ENCODE results near the gene RNF150.
"Not testable (repeated sequence)": the region's sequence is repeated elsewhere in the genome, so short reads cannot be mapped to it uniquely, and the experiment has no call there.

RNF150 gene

DNA sequence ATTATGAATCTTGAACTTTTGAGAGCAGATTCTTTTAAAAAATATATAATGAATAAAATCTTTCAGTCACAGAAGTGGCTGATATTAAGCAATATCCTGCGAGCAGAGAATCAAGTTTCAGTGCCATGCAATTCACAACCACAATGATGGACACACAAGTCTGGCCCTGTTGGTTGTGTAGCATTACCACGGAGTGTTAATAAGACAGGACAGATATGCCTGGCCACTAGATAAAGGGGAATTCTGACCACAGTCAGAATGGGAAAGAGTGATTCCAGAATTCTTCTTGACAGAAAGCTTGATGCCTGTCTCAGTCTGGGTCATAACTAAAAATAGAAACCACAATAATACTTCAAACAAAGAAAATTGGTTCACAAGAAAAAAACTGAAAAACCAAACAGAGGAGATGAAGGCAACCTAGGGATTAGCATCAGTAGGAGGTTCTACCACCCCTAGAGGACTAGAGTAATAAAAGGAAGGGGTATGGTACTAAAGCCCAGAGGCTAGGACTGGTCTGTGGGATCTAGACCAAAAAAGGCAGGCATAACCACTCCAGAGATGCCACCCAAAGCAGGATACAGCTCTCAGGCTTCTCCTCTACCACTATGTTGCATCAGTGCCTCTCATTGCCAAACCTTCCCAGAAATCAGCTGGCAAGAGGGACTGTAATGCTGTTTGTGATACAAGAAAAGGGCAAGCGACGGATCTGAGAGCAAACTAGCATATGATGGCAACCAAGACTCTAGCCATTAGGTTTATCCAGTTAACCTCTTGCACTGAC, 59.0 kb downstream of the RNF150 start:
- no peak for DNase-seq

DNA sequence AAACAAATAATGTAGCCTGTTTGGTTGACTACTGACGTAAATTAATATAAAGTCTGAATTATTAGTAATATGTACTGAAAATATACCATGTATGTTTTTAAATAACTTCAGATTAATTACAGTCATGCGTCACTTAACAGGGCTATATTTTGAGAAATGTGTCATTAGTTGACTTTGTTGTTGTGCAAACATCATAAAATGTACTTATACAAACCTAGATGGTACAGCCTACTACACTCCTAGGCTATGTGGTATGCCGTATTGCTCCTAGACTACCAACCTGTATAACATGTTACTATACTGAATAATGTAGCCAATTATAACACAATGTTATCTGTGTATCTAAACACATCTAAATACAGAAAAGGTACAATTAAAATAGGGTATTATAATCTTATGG, 66.6 kb downstream of the RNF150 start:
- DNase-seq = no peak

DNA sequence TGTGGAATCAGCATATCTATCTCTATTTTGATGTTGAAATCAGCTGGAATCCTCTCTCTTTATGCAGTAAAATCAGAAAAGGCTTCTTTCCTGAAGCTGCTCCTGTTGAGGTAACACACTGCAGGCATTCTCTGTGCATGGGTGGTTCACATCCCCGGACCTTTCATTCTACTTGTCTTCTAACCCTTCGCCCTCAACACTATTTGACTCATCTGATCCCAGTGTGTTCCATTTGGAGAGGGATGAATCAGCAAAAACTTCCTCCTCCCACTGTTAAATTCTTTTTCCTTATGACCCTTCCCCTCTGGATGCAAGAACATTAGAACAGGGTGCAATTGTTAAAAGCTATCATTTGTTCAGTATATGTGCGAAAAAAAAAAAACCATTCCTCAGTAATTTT, 67.4 kb downstream of the RNF150 start:
- DNase-seq = no peak

DNA sequence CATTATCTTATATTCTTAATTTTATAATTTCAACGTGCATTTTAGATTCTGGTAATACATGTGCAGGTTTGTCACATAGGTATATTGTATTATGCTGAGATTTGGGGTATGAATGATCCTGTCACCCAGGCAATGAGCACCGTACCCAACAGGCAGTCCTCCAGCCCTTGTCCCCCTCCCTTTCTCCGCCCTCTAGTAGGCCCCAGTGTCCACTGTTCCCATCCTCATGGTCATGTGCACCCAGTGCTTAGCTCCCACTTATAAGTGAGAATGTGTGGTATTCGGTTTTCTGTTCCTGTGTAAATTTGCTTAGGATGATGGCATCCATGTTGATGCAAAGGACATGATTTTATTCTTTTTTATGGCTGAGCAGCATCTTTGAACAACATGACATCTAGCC, 70.6 kb downstream of the RNF150 start:
- DNase-seq = no peak

DNA sequence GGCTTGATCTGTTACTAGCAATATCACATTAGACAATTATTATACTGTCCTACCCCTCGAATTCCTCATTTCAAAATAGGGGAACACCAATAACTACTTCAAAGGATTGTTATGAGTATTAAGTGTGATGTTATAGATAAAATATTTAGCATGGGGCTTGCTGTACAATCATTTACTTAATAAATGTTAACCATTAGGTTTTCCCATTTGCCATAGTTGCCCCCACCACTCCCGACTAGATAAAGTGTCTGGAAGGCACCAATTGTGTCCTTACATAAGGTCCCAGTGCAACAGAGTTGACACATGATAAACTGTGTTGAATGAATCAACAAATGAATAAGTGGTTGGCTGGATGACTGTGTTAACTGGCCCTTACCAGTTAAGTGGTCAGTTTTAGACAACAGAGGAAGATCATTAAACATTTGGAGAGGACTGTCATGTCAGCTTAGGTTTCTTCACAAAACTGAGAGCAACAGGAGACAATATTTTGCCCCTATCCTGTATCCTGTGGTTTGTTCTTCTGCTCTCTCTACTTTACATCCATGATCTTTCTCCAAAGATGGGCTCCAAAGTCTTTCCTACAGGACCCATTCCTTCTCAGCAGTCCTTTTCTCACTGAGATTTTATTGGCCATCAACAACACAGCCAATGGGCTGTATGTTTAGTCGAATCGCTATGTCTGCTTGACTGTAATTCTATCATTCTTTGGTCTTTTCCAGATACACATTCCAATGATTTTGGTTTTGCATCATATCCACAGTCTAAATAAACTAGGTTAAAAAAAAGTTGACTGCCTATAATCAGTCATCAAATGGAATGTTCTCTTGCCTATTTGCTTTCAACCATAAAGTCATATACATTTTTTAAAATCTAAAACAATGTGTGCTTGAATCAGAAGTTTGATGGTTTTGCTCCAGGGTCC, 74.4 kb downstream of the RNF150 start:
- DNase-seq = no peak

DNA sequence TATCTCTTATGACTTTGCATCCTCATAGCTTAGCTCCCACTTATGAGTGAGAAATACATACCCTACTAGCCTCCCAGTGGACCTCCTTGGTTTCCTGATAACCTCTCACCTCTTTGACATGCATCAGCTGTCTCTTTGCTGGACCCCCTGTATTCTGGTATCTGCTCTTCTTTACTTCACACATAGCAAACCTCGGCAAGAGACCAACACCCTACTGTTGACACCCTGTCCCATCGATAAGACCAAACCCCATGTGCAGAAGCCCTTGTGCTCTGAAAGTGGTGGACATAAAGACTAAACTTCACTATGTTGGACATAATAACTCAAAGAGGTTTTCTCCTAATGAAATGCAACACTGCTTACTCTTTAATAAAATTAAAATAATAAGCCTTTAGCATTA, 75.7 kb downstream of the RNF150 start:
- DNase-seq = no peak

DNA sequence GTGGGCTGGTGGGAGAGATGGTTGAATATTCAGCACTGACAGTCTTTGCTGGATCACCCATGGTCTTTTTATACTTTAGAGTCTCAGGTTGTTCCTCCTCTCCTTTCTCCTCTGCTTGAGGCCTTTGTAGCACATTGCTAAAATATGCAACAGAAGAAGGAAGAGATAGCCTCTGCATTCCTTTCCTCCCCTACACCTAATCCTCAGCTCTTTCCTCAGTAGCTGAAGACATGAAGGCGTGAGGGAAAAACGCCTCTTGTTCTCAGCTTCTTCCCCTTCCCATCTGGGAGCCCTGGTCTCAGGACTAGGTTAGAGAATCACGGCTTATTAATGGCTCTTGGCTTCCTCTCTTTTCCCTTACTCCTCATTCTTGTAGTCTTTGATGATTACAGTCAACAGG, 76.8 kb downstream of the RNF150 start:
- DNase-seq = no peak

DNA sequence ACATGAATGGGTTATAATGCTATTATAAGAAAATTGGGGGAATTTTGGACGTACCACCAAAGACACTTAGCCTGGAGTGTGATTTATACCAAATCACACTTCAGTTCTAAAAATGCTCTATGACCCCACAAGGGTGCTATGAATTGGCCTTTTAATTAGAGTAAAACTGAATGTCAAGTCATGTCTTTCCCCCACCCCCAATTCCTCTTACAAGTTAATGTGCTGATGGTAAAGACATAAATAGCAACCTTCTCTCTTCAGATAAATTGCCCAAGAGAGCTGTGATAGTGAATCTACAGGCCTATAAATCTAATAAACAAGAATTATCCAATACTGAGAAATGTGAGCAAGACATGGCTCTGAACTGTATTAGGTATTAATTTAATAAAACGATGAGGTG, 78.8 kb downstream of the RNF150 start:
- DNase-seq = no peak

DNA sequence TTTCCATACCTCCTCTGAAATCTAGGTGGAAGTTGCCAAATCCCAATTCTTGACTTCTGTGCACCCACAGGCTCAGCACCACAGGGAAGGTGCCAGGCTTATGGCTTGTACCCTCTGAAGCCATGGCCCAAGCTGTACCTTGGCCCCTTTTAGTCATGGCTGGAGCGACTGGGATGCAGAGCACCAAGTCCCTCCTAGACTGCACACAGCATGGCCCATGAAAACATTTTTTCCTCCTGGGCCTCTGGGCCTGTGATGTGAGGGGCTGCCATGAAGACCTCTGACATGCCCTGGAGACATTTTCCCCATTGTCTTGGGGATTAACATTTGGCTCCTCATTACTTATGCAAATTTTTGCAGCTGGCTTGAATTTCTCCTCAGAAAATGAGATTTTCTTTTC, 82.3 kb downstream of the RNF150 start:
- DNase-seq = not testable (repeated sequence)

DNA sequence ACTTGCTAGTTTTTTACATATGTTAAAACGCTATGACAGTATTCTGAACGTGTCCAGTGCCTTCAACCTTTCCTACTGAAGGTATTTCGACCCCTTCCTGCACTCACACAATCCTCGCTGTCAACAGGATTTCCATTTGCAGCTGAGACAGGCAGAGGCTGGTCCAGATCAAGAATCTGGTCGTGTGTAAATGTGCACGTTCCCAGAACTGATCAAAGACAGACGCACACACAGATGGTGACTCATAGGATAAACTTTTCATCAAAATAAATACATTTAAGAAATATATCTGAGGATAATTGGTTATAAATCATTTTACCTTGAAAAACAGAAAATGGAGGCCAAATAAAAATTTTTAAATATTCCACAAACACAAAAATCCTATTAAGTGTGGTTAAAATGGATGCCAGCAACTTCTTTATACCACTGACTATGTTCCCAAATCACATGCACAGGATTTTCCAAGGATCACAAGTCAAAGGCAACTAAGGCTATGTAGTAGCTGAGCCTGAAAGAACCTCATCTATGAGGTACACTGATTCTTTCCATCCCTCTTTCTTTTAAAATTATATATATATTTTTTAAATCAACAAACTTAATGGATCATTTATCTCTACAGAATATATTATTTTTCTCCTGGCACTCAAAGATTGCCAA, 85.9 kb downstream of the RNF150 start:
- no peak for DNase-seq

DNA sequence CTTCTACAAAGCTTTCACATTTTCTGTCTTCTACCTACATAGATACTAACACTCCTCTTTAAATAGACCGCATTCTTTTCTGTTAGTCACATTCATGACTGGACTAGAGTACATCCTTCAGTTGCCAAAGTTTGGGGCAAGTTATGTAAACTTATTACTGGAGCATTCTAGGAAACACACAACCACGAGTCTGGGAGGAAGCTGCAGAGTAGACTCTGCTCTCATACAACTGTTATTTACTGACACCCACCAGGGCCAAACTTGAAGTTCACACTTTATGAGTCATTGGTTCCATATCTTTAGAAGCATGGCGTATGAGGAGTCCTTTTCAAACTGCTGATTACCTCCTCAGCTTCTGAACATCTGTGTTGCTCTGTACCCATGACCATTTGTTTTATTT, 87.0 kb downstream of the RNF150 start:
- no peak for DNase-seq

DNA sequence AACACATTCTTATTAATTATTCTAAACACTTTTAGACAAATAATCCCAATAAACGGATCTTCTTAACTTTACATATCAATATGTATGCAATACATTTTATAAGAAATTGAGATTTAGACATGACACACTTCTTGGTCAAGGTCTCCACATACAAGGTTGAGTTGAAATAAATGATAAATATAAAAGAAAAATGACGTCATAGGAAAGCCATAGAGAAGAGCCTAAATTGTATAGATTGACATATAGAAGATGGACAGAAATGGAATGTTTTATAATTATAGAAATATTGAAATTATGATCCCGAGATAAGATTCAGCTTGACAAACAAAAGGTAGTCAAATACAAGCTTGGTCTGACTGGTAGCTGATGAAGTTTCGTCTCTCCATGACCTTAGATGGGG, 87.4 kb downstream of the RNF150 start:
- no peak for DNase-seq

DNA sequence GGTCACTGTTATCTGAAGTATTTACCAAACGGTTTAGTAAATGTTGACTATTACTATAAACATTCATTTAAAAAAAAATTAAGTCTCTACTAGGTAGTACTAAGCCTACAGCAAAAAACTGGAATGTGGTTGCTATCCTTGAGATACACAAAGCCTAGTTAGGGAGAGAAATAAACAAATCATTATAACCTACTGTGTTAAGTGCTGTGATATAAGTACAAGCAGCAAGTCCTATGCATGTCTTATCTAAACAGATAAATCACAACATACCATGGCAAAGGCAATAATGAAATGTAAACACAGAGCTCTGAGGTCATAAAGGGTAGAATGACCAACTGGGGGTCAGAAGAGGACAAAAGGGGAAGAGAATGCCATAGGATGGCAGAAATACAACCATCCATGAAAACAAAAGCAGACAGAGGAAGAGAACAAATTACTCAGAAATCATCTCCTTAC, 92.2 kb downstream of the RNF150 start:
- no peak for DNase-seq

DNA sequence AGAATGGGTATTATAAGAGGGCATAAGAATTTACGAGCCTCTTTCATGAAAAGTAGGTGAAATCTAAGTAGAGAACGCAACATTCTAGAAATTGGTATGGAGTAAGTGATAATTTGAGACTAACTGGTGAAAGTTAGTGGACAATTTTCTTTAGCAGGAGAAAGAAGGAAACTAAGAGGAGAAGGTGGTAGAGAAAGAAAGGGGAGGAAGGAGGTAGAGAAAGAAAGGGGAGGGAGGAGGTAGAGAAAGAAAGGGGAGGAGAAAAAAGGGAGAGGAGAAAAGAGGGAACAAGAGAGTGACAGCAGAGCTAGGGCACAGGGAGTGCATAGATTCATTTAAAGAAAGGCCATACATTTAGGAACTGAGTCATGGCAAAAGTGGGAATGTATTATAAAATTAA, 94.1 kb downstream of the RNF150 start:
- no peak for DNase-seq

DNA sequence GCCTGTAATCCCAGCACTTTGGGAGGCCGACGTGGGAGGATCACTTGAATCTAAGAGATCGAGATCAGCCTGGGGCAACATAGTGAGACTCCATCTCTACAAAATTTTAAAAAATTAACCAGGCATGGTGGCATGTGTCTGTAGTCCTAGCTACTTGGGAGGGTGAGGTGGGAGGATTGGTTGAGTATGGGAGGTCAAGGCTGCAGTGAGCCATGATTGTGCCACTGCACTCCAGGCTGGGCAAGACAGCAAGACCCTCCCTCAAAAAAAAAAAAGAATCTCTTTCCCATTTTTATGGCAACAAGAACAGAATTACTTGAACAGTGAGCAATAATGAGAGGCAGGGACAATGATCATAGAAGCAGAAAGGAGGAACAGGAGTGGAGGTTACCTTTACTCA, 94.8 kb downstream of the RNF150 start:
- DNase-seq = no peak

DNA sequence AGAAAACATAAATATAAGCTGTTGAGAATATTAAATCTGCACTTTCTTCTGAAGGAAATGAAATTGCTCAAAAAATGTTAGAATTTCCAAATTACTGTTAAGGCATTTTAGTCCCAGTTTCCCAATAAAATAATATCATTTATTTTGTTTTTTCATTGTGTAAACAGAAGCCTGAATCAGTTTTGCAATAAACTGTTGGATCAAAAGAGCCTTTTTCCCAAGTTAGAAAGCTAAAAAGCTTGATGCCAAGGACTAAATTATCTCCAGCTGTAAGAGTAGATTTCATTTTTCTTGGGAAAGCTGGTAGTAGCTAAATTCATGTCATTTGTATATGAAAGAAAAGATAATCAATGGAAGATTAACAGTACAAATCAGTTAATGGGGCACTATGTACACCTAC, 95.8 kb downstream of the RNF150 start:
- no peak for DNase-seq

DNA sequence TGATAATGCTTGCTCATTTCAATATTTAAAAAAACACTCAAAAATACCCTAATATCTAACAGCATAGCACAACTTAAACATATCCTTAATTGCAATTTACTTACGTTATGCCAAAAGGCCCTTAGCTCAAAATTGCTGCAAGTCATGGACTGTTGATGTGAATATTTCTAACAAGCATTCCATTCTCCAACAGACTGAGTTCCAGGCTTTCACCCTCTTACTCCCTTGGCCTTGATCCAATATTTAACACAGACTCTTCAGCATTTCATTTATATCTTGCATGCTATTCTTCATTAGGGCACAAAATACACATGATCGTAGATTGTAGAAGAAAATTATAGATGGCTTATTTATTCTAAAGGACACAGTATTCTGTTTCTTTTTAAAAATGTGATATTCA, 96.5 kb downstream of the RNF150 start:
- DNase-seq = no peak

DNA sequence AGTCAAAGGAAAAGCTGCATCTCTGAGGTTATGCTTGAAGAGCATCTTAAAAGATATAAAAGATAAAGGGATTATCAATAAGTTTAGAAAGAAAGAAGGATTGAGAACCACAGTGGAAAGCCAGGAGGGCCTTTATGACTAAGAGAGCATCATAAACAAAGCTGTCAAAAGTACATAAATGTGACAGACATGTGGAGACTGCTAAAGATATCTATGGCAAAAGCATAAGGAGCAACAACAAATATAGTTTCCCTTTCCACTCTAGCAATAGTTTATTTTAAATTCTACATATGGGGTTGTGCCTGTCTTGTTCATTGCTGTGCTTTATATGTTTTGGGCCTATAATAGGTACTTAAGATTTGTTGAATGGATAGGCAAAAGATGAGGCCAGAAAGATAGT, 97.3 kb downstream of the RNF150 start:
- DNase-seq = no peak

DNA sequence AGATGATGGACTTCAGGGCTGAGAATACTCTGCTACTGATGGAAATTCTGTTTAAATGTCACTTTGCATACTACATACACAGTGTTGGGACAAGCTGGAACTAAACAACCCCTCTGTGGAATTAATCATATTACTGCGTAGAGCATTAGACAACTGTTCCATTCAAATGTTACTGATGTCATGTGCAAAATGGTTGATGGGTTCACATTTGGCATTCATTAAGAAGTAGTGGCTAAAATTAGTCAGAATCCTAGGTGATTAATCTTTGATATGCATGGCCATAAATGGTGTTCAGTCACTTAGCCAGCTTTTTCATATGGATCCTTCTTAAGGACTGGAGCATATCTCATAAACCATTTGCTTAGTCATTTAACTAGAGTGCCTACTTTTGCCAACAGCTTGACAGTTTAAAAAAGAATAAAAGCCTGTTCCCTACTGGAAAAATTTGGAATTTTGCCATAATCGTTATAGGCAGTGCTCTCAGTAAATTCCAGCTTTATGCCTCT, 105.2 kb downstream of the RNF150 start:
- DNase-seq = no peak

DNA sequence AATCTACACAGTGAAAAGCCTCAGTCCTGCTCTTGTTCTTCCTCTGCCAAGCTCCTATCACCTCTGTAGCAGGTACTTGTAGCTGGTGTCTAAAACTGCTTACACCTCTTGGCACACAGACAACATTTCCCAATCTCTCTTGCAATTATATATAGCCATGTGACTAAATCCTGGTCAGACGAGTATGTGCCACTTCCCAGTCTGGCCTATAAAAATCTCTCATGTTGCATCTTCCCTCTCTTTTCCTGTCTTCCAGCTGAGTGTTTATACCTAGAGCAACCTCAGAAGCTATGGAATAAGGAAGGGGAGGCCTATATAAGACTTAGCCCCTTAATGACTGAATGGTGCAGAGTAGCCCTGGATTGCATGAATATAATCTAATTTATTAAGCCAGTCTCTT, 105.8 kb downstream of the RNF150 start:
- DNase-seq = no peak

DNA sequence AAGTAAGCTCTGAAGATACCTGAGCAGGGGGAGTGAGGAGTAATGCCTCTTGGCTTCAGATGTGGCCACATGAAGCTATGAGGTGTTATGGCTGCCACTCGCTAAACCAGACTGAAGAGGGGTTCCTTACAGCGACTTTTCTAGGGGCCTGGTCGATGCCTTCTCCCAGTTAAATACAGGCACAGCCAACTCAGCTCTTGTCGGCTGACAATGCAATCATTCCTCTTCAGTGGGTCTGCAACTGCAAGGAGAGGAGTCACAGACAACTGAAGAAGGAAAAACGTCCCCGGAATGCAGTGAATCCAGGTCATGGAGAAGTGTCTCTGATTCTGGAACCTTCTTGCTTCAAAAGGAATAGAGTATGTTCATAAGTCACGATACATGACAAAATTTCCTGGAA, 106.4 kb downstream of the RNF150 start:
- DNase-seq = no peak

DNA sequence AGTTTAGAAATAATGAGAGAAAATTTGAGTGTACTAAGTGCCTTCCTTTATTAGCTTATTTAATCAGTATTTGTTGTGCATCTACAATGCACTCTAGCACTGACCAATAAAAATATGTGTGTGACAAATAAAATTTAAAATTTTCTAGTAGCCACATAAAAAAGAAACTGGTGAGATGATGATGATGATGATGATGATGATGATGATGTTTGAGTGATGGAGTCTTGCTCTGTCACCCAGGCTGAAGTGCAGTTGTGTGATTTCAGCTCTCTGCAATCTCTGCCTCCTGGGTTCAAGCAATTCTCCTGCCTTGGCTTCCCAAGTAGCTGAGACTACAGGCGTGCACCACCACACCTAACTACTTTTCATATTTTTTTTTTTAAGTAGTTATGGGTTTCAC, 110.2 kb downstream of the RNF150 start:
- DNase-seq = no peak

DNA sequence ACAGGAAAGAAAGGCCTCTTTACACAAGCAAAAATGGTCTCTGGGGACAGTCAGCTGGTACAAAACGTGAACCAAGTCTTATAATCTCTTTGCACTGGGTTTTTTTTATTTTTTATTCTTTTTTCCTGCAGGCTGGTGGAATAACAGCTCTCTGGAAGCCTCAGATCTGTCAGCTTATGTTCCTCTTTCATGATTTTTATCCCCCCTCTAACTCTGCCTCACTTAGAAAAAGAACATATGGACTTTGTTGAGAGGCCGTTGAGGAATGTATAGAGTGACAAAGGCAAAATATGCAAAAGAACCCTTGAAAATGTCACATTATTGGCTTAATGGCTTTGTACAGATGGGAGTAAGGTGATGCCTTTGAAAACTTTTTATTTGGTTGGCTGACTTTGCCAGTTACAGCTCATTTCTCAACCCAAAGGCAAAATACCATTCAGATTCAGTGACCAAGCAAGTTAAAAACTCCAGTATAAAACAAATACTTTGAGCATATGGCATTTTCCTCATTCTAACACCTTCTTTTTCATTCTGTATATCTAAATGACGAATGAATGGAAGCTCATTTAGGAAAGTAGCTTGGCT, 111.1 kb downstream of the RNF150 start:
- DNase-seq = no peak

All from bone marrow (tissue), 2 donors.